ENCODE data around the gene CEP290. TPM values are rescaled to one million over a fixed set of nuclear protein-coding genes. Genes with fewer than 3 reads are reported as not detected.

Gene CEP290
- total RNA-seq, 1 experiment from 2014 or later = 12.8 TPM

- Histone ChIP-seq H2BK15ac (ENCODE audit: low read depth, low read length) (no peak overlapping the region), H3K4ac (ENCODE audit: low read depth, low read length) (no peak overlapping the region), H3K14ac (ENCODE audit: insufficient read depth, low read length) (no peak overlapping the region), H2AK5ac (ENCODE audit: insufficient read length, low read length) (no peak overlapping the region), H3K27ac (ENCODE audit: insufficient read length, low read depth, low read length) (no peak overlapping the region), H2BK120ac (ENCODE audit: low read depth, low read length, poor library complexity, severe bottlenecking) (no peak overlapping the region), H3K4me1 (ENCODE audit: insufficient read depth, low read length) (no peaks in the 10 kb centered on the region), H3T11ph (ENCODE audit: low read length) (no peak overlapping the region), H3K4me2 (ENCODE audit: insufficient read depth, insufficient read length, low read length) (no peak overlapping the region), H2BK20ac (ENCODE audit: low read depth, low read length, poor library complexity, severe bottlenecking) (no peak overlapping the region), H3K27me3 (ENCODE audit: insufficient read depth, low read length) (no peaks in the 10 kb centered on the region), H4K91ac (ENCODE audit: insufficient read length, low read depth, low read length) (no peak overlapping the region), H4K8ac (replicated peaks; ENCODE audit: insufficient read length, low read depth, low read length) (no peak overlapping the region), H3K23ac (ENCODE audit: insufficient read length, low read depth, low read length) (no peak overlapping the region), H3K9ac (ENCODE audit: extremely low read depth, insufficient read length, low read length) (no peak overlapping the region), H3K9me3 (ENCODE audit: control insufficient read depth, low read depth, low read length) (no peaks in the 10 kb centered on the region), H2BK5ac (ENCODE audit: insufficient read length, low read length) (no peak overlapping the region), H3K56ac (ENCODE audit: insufficient read length, low read depth, low read length) (no peak overlapping the region), H3K23me2 (ENCODE audit: insufficient read length, low read depth, low read length, poor library complexity, severe bottlenecking) (peaks cover 7% of the 10 kb centered on the region), H3K79me2 (ENCODE audit: insufficient read depth, low read length) (peaks cover 1% of the 10 kb centered on the region; the same call in 1 of the 2 replicates), H4K20me1 (ENCODE audit: control insufficient read depth, insufficient read depth, insufficient read length) (no peaks in the 10 kb centered on the region), H2AFZ (ENCODE audit: low read length) (no peak overlapping the region), H2BK12ac (ENCODE audit: insufficient read length, low read depth, low read length) (no peak overlapping the region), H3K79me1 (ENCODE audit: insufficient read depth, low read depth, low read length, poor library complexity, severe bottlenecking) (no peaks in the 10 kb centered on the region), H4K5ac (ENCODE audit: insufficient read length, low read depth, low read length) (no peak overlapping the region), H3K18ac (ENCODE audit: insufficient read length, low read depth, low read length) (no peak overlapping the region)
- Mint-ChIP-seq H3K4me3 (no peak overlapping the region), H3K4me1 (peaks cover 32 to 37% of the 10 kb centered on the region in 2 experiments), H3K27me3 (ENCODE audit: low read depth) (no peaks in the 10 kb centered on the region), H3K9me3 (no peaks in the 10 kb centered on the region), H3K36me3 (ENCODE audit: insufficient read depth in 1 of 3, low read depth in 3 of 3) (peaks cover 0 to 3% (median 0%) of the 10 kb centered on the region in 3 experiments; a peak in 3 of 7 replicates), H3K27ac (no peak overlapping the region; a peak in 2 of 7 replicates)
- no peak for DNase-seq
- WGBS (ENCODE audit: extremely low coverage, insufficient read length, low lambda C conversion rate) = no CpG with 5 or more reads among the region's 1 CpG
- TF ChIP-seq, protein P1, sequence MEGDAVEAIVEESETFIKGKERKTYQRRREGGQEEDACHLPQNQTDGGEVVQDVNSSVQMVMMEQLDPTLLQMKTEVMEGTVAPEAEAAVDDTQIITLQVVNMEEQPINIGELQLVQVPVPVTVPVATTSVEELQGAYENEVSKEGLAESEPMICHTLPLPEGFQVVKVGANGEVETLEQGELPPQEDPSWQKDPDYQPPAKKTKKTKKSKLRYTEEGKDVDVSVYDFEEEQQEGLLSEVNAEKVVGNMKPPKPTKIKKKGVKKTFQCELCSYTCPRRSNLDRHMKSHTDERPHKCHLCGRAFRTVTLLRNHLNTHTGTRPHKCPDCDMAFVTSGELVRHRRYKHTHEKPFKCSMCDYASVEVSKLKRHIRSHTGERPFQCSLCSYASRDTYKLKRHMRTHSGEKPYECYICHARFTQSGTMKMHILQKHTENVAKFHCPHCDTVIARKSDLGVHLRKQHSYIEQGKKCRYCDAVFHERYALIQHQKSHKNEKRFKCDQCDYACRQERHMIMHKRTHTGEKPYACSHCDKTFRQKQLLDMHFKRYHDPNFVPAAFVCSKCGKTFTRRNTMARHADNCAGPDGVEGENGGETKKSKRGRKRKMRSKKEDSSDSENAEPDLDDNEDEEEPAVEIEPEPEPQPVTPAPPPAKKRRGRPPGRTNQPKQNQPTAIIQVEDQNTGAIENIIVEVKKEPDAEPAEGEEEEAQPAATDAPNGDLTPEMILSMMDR (conservative IDR thresholded peaks at IDR 0.05) = no peak
These were observed 104.1 kb downstream of the CEP290 start for GRCh38 chr12:88037770-88038169.

Measured in H9 (cell line).